H9 (cell line): ENCODE data around the gene HMCES. TPM values are rescaled to one million over a fixed set of nuclear protein-coding genes. Genes with fewer than 3 reads are reported as not detected.

Source experiments
- DNase-seq: peaks from one replicate; pipeline ENCODE4 v3.0.0-alpha.2; 2017
- H2AFZ ChIP-seq: one replicate; pipeline ENCODE4 v1.6.1; 2013; ENCODE audit warnings: mild to moderate bottlenecking, low read length, control low read depth, moderate library complexity
- H2AK5ac ChIP-seq: 2 replicates; pipeline ENCODE4 v1.6.1; 2013; ENCODE audit warnings: low read length, control low read depth, mixed read lengths; ENCODE audit not compliant: insufficient read length
- H2BK120ac ChIP-seq: one replicate; pipeline ENCODE4 v1.6.1; 2013; ENCODE audit warnings: low read depth, mild to moderate bottlenecking, low read length, control low read depth, inconsistent platforms; ENCODE audit not compliant: poor library complexity, severe bottlenecking
- H2BK12ac ChIP-seq: 2 replicates; pipeline ENCODE4 v1.6.1; 2013; ENCODE audit warnings: low read length, control low read depth, mixed read lengths, low read depth; ENCODE audit not compliant: insufficient read length
- H2BK15ac ChIP-seq: 2 replicates; pipeline ENCODE4 v1.6.1; 2013; ENCODE audit warnings: low read depth, low read length, control low read depth
- H2BK20ac ChIP-seq: one replicate; pipeline ENCODE4 v1.6.1; 2013; ENCODE audit warnings: low read depth, mild to moderate bottlenecking, low read length, control low read depth, inconsistent platforms; ENCODE audit not compliant: poor library complexity, severe bottlenecking
- H2BK5ac ChIP-seq: 2 replicates; pipeline ENCODE4 v1.6.1; 2013; ENCODE audit warnings: low read length, control low read depth, mixed read lengths; ENCODE audit not compliant: insufficient read length
- H3K14ac ChIP-seq: 2 replicates; pipeline ENCODE4 v1.6.1; 2013; ENCODE audit warnings: low read length, control low read depth; ENCODE audit not compliant: insufficient read depth
- H3K18ac ChIP-seq: 2 replicates; pipeline ENCODE4 v1.6.1; 2013; ENCODE audit warnings: low read depth, mild to moderate bottlenecking, mixed read lengths, low read length, control low read depth; ENCODE audit not compliant: insufficient read length
- H3K23ac ChIP-seq: 2 replicates; pipeline ENCODE4 v1.6.1; 2013; ENCODE audit warnings: low read length, control low read depth, mixed read lengths, low read depth; ENCODE audit not compliant: insufficient read length
- H3K23me2 ChIP-seq: 2 replicates; pipeline ENCODE4 v1.6.1; 2013; ENCODE audit warnings: low read depth, mild to moderate bottlenecking, mixed read lengths, low read length, control low read depth; ENCODE audit not compliant: insufficient read length, poor library complexity, severe bottlenecking
- H3K27ac ChIP-seq: 2 replicates; pipeline ENCODE4 v1.5.1; 2013; ENCODE audit warnings: low read length, control low read depth, mixed read lengths, low read depth; ENCODE audit not compliant: insufficient read length
- H3K27me3 ChIP-seq: 2 replicates; pipeline ENCODE4 v1.6.1; 2013; ENCODE audit warnings: low read length, control low read depth, inconsistent platforms; ENCODE audit not compliant: insufficient read depth
- H3K4ac ChIP-seq: 2 replicates; pipeline ENCODE4 v1.6.1; 2013; ENCODE audit warnings: low read depth, mild to moderate bottlenecking, control low read depth, inconsistent platforms, low read length, moderate library complexity
- H3K4me1 ChIP-seq: 2 replicates; pipeline ENCODE4 v1.6.1; 2013; ENCODE audit warnings: low read length, control low read depth, inconsistent platforms; ENCODE audit not compliant: insufficient read depth
- H3K4me2 ChIP-seq: 2 replicates; pipeline ENCODE4 v1.6.1; 2013; ENCODE audit warnings: low read length, control low read depth, mixed read lengths; ENCODE audit not compliant: insufficient read length, insufficient read depth
- H3K56ac ChIP-seq: 2 replicates; pipeline ENCODE4 v1.6.1; 2013; ENCODE audit warnings: low read depth, mild to moderate bottlenecking, mixed read lengths, low read length, control low read depth; ENCODE audit not compliant: insufficient read length
- H3K79me1 ChIP-seq: 2 replicates; pipeline ENCODE4 v1.6.1; 2013; ENCODE audit warnings: low read depth, mild to moderate bottlenecking, moderate library complexity, low read length, control low read depth, inconsistent platforms; ENCODE audit not compliant: insufficient read depth, poor library complexity, severe bottlenecking
- H3K79me2 ChIP-seq: 2 replicates; pipeline ENCODE4 v1.6.1; 2013; ENCODE audit warnings: low read length, control low read depth, inconsistent platforms; ENCODE audit not compliant: insufficient read depth
- H3K9ac ChIP-seq: 2 replicates; pipeline ENCODE4 v1.6.1; 2013; ENCODE audit warnings: low read length, control low read depth, mixed read lengths; ENCODE audit not compliant: insufficient read length; ENCODE audit errors: extremely low read depth
- H3K9me3 ChIP-seq: one replicate; pipeline ENCODE4 v1.6.1; 2013; ENCODE audit warnings: low read depth, low read length, inconsistent platforms; ENCODE audit not compliant: control insufficient read depth
- H3T11ph ChIP-seq: one replicate; pipeline ENCODE4 v1.6.1; 2013; ENCODE audit warnings: mild to moderate bottlenecking, low read length, control low read depth, inconsistent platforms
- H4K20me1 ChIP-seq: one replicate; pipeline ENCODE4 v1.6.1; 2013; ENCODE audit not compliant: control insufficient read depth, insufficient read length, insufficient read depth
- H4K5ac ChIP-seq: 2 replicates; pipeline ENCODE4 v1.6.1; 2013; ENCODE audit warnings: low read depth, mild to moderate bottlenecking, mixed read lengths, low read length, control low read depth; ENCODE audit not compliant: insufficient read length
- H4K8ac ChIP-seq: replicated peaks from 2 replicates; pipeline ENCODE4 v1.6.1; 2013; ENCODE audit warnings: low read length, control low read depth, mixed read lengths, low read depth; ENCODE audit not compliant: insufficient read length
- H4K91ac ChIP-seq: 2 replicates; pipeline ENCODE4 v1.6.1; 2013; ENCODE audit warnings: low read depth, mild to moderate bottlenecking, moderate library complexity, mixed read lengths, low read length, control low read depth; ENCODE audit not compliant: insufficient read length
- H3K27ac Mint-ChIP-seq, 3 experiments: 2 replicates in 2 of 3; 3 replicates in 1 of 3; pipeline ENCODE4 v1.8.0; 2020 to 2021; ENCODE audit warnings: mixed read lengths in 3 of 3, mild to moderate bottlenecking in 1 of 3, moderate library complexity in 1 of 3
- H3K27me3 Mint-ChIP-seq: 2 replicates; pipeline ENCODE4 v1.8.0; 2021; ENCODE audit warnings: low read depth, mild to moderate bottlenecking, moderate library complexity, mixed read lengths
- H3K36me3 Mint-ChIP-seq, 3 experiments: 2 replicates in 2 of 3; 3 replicates in 1 of 3; pipeline ENCODE4 v1.8.0; 2020 to 2021; ENCODE audit warnings: low read depth in 3 of 3, mixed read lengths in 3 of 3; ENCODE audit not compliant: insufficient read depth in 1 of 3
- H3K4me1 Mint-ChIP-seq, 2 experiments: 2 replicates each; pipeline ENCODE4 v1.8.0; 2020; ENCODE audit warnings: mixed read lengths in 2 of 2
- H3K4me3 Mint-ChIP-seq, 2 experiments: 2 replicates in 1 of 2; 3 replicates in 1 of 2; pipeline ENCODE4 v1.8.0; 2020 to 2021; ENCODE audit warnings: mild to moderate bottlenecking in 2 of 2, mixed read lengths in 2 of 2, moderate library complexity in 1 of 2
- H3K9me3 Mint-ChIP-seq, 2 experiments: 2 replicates in 1 of 2; 3 replicates in 1 of 2; pipeline ENCODE4 v1.8.0; 2020; ENCODE audit warnings: mild to moderate bottlenecking in 2 of 2, mixed read lengths in 2 of 2, moderate library complexity in 1 of 2
- WGBS: extraction: QIAGEN DNeasy Blood & Tissue Kit; methylation state at CpG from one replicate; pipeline ENCODE4 v1.1.7; 2013; ENCODE audit warnings: missing lambda C conversion rate, low lambda C conversion rate, mixed read lengths; ENCODE audit not compliant: insufficient read length; ENCODE audit errors: extremely low coverage; 5-methylcytosine and 5-hydroxymethylcytosine counted together
- total RNA-seq: library from RNA; stranded (reverse); gene quantifications from 2 replicates; pipeline ENCODE4 v1.2.1, GENCODE V29; 2021
- TF ChIP-seq, protein P1 (sequence below): fragments of 200-600 bp; sonication (generic); conservative IDR thresholded peaks from 3 replicates; pipeline ENCODE4 v1.8.0; 2021; ENCODE audit warnings: antibody characterized with exemption, mild to moderate bottlenecking

HMCES gene
- total RNA-seq, 1 experiment from 2014 or later = 52.4 TPM

DNA sequence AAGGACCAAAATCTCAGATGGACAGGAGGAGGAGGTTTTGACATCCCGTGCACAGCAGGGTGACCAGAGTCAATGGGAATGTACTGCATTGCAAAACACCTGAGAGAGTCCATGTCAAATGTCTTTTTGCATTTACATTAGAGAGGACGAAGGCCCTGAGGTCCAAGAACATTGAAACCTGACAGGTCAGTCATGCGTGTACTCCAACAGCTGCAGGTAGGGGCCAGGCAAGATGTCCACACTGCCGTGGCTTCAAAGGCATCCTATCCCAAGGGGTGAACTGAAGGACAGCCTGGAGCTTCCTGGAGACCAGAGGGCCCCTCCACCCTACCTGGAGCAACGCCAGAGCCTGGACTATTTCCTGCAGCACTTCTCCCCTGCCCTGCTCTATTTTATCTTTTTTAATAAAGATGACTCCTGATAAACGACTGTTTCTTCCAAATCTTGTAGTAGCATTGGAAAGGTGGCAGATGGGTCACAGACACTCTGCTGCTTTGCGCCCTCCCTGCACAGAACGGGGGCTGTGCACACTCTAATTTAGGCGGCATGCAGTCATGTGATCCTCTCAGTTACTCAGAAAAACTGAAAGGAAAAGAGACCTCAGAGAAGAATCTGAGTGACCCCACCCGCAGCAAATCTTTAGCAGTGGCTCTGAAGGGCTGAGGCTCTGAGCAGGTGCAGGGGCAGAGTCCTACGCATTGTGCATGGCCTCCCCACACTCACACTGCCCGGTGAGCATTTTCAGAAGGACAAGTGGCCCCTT lies 68.2 kb downstream of the HMCES start:
- no peak overlapping the region; the same call in 1 of the 2 replicates for H3K14ac ChIP-seq
- H2BK20ac ChIP-seq = no peak overlapping the region
- no peak overlapping the region for H2BK15ac ChIP-seq
- no peak overlapping the region for H3K18ac ChIP-seq
- H3K56ac ChIP-seq = no peak overlapping the region
- H4K20me1 ChIP-seq = no peaks in the 10 kb centered on the region
- TF ChIP-seq, protein P1, sequence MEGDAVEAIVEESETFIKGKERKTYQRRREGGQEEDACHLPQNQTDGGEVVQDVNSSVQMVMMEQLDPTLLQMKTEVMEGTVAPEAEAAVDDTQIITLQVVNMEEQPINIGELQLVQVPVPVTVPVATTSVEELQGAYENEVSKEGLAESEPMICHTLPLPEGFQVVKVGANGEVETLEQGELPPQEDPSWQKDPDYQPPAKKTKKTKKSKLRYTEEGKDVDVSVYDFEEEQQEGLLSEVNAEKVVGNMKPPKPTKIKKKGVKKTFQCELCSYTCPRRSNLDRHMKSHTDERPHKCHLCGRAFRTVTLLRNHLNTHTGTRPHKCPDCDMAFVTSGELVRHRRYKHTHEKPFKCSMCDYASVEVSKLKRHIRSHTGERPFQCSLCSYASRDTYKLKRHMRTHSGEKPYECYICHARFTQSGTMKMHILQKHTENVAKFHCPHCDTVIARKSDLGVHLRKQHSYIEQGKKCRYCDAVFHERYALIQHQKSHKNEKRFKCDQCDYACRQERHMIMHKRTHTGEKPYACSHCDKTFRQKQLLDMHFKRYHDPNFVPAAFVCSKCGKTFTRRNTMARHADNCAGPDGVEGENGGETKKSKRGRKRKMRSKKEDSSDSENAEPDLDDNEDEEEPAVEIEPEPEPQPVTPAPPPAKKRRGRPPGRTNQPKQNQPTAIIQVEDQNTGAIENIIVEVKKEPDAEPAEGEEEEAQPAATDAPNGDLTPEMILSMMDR = no peak
- H3K23ac ChIP-seq = no peak overlapping the region
- H3K27ac Mint-ChIP-seq = no peak overlapping the region
- H3K4ac ChIP-seq = no peak overlapping the region
- no peak overlapping the region for H3K27ac ChIP-seq
- H3K4me1 ChIP-seq = 0 out of 2 replicates have a peak, but pooled peaks cover 1% of the 10 kb centered on the region
- DNase-seq = no peak
- no peak overlapping the region for H4K91ac ChIP-seq
- H3K27me3 Mint-ChIP-seq = peaks cover 18% of the 10 kb centered on the region
- peaks cover 18 to 20% of the 10 kb centered on the region in 2 experiments for H3K4me1 Mint-ChIP-seq
- no peak overlapping the region for H3T11ph ChIP-seq
- H3K9me3 Mint-ChIP-seq = peaks cover 1% of the 10 kb centered on the region in 2 experiments; a peak in 2 of 5 replicates
- no peak overlapping the region for H4K5ac ChIP-seq
- H2BK120ac ChIP-seq = no peak overlapping the region
- no peak overlapping the region for H2BK12ac ChIP-seq
- H2BK5ac ChIP-seq = no peak overlapping the region
- no peak overlapping the region for H2AK5ac ChIP-seq
- no peak overlapping the region for H4K8ac ChIP-seq
- H3K79me2 ChIP-seq = no peaks in the 10 kb centered on the region
- no peaks in the 10 kb centered on the region for H3K79me1 ChIP-seq
- H3K9me3 ChIP-seq = no peaks in the 10 kb centered on the region
- H3K4me2 ChIP-seq = no peak overlapping the region
- no peak overlapping the region for H2AFZ ChIP-seq
- H3K27me3 ChIP-seq = no peaks in the 10 kb centered on the region
- H3K4me3 Mint-ChIP-seq = no peak overlapping the region
- H3K23me2 ChIP-seq = peaks cover 7% of the 10 kb centered on the region
- no peak overlapping the region for H3K9ac ChIP-seq
- no peaks in the 10 kb centered on the region for H3K36me3 Mint-ChIP-seq
- no CpG with 5 or more reads among the region's 12 CpGs for WGBS
